Measurements from ENCODE around the gene GAK.

GAK gene

GRCh38 chr4:963276-964225, 31.4 kb upstream of the GAK start:
- no peak for DNase-seq

DNA sequence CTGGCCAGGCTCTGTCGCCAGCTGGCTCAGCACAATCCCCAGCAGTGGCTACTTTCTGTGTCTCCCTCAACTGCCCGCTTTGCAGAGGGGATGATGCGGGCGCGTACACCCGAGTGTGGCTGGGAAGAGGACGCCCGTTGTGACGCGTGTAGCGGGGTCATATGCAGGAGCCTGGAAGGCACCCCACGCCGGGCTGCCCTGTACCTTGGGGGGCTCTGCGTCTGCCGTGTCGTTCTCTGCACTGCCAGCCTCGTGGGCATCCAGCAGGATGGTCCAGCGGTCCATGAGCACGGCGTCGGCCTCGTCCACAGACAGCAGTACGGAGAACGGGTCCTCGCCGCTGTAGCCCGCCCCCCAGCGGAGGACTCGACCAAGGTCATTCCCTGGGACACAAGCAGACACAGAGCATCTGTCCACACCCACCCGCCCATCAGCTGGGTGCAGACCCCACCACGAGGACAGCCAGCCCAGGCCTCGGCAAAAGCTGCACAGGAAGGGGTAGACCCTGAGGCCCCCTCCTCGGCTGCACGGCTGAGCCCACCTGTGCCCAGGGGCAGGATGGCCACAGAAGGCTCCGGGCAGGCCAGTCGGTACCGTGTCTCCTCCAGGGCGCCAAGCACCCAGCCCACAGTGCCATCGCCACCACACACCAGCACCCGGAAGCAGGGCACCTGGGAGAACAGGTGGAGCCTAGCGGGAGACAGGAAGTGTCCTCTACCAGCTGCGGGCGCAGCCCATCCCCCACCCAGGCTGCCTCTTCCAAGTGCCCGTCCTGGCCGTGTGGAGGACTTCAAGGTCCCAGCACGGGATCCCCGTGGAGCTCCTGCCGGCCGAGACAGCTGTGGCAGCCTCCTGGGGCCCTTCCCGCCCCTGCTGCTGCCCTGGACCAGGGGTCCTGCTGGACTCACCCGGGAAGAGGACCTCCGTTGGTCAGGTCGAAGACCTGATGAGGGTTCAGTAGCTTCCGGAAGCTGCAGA, 30.4 kb upstream of the GAK start:
- DNase-seq = no peak

GRCh38 chr4:961351-962230, 29.5 kb upstream of the GAK start:
- no peak for DNase-seq

- DNase-seq = no peak
Measured at GRCh38 chr4:960636-961350, 28.7 kb upstream of the GAK start.

DNA sequence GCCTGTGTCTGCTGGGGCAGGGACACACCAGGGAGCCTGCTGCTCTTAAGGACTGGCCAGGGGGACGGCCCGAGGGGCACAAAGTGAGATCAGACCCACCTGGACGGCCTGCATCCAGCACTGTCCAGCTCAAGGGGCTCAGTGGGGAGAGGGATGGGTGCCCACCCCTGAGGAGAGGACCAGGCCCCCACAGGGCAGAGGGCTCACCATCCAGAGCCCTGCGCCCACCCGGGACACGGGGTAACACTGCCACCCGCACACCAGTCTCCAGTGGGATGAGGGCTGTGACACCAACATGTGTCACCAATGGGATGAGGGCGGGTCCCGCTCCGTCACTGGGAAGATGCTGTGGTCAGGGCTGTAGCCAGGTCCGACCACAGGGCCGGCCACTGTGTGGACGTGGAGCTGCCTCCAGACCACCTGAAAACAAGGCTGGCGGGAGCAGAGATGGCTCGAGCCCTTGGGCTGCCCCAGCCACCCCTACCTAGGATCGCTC, 28.1 kb upstream of the GAK start:
- no peak for DNase-seq

- no peak for DNase-seq
Measured at GRCh38 chr4:959338-960139, 27.4 kb upstream of the GAK start.

GRCh38 chr4:958696-959337, 26.7 kb upstream of the GAK start:
- DNase-seq = no peak

DNA sequence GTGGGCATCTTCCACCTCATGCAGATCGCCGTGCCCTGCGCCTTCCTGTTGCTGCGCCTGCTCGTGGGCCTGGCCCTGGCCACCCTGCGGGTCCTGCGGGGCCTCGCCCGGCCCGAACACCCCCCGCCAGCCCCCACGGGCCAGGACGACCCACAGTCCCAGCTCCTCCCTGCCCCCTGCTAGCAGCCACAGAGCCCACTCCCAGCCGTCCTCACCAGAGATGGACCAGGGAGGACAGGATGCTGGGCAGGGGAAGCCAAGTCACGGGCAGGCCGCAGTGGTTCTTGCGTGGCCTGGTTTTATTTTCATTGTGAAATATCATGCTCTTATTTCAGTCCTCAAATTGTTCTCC, 26.2 kb upstream of the GAK start:
- no peak for DNase-seq

- DNase-seq = no peak
Measured at GRCh38 chr4:957581-958313, 25.6 kb upstream of the GAK start.

- no peak for DNase-seq
Measured at GRCh38 chr4:957231-957580, 25.1 kb upstream of the GAK start.

DNA sequence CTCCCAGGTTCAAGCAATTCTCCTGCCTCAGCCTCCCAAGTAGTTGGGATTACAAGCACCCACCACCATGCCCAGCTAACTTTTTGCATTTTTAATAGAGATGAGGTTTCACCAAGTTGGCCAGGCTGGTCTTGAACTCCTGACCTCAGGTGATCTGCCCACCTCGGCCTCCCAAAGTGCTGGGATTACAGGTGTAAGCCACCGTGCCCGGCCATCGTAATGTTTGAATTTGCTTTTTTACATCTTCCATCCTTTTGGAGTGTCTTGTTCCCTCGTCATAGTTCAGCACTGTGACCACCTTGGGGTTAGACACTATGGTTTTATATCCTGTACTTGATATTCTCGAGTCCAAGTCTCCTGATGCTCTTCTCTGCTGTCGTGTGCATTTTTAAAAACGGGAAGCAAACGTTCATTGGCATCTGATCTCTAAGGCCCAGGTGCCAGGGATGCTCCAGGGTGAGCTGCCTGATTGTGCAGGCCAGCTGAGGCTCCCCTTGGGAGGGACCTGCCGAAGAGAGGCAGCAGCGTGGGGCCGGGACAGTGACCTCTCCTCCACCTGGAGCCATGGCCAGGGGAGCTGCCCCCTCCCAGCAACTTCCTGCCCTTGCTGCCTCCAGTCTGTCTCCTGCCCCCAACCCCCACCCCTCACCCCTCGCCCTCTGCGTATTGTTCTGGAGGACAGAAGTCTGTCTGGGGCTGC, 24.6 kb upstream of the GAK start:
- DNase-seq = no peak

- DNase-seq = no peak
Measured at GRCh38 chr4:955931-956381, 23.8 kb upstream of the GAK start.

- no peak for DNase-seq
Measured at GRCh38 chr4:955161-955921, 23.2 kb upstream of the GAK start.

GRCh38 chr4:954211-955020, 22.3 kb upstream of the GAK start:
- no peak for DNase-seq

DNA sequence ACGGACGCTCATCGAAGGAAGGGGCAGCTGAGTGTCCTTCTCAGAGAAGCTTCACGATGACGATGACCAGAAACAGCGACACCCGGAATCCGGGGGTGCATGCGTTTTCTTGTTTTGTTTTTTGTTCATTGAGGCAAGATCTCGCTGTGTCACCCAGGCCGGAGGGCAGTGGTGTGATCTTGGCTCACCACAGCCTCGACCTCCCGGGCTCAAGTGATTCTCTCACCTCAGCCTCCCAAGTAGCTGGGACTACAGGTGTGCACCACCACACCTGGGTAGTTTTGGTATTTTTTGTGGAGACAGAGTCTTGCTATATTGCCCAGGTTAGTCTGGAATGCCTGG, 21.4 kb upstream of the GAK start:
- DNase-seq = no peak

DNA sequence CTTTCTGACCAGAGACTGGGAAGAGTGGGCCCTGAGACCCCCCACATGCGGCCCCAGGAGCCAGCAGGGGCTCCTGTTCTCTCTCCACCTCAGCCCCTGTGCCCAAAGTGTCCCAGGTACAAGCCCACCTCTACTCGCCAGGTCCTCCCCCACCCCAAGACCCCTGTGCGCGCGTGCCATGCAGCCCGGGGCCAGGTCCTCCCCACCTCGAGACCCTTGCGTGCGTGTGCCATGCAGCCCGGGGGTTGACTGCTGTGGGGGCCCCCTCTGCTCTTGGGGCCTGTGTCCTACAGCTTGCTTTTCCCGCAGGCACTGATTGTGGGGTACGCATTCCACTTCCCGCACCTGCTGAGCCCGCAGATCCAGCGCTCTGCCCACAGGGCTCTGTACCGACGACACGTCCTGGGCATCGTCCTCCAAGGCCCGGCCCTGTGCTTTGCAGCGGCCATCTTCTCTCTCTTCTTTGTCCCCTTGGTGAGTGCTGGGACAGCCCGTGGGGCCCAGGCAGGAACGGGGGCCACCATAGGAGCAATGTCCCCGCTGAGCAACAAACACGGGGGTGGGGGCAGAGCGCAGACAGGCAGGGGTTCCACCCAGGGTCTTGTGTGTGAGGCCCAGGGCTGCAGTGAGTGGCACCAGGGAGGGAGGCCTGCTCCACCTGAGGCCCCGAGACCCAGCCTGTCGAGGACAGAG, 20.9 kb upstream of the GAK start:
- no peak for DNase-seq

All from NCI-H1417 treated with DMSO at 0.1 percent for 48 hours (cell line).